ENCODE results near the gene ARID1B.

GRCh38 chr6:157055863-157056262, 278.7 kb downstream of the ARID1B start:
- TF ChIP-seq CTCF (IDR thresholded peaks at IDR 0.05) (no peak), POLR2A (IDR thresholded peaks at IDR 0.05) (no peak), EP300 (IDR thresholded peaks at IDR 0.05) (no peak), POLR2AphosphoS5 (IDR thresholded peaks at IDR 0.05) (no peak)
